ENCODE results near the gene MMP24.

The MMP24 gene

DNA sequence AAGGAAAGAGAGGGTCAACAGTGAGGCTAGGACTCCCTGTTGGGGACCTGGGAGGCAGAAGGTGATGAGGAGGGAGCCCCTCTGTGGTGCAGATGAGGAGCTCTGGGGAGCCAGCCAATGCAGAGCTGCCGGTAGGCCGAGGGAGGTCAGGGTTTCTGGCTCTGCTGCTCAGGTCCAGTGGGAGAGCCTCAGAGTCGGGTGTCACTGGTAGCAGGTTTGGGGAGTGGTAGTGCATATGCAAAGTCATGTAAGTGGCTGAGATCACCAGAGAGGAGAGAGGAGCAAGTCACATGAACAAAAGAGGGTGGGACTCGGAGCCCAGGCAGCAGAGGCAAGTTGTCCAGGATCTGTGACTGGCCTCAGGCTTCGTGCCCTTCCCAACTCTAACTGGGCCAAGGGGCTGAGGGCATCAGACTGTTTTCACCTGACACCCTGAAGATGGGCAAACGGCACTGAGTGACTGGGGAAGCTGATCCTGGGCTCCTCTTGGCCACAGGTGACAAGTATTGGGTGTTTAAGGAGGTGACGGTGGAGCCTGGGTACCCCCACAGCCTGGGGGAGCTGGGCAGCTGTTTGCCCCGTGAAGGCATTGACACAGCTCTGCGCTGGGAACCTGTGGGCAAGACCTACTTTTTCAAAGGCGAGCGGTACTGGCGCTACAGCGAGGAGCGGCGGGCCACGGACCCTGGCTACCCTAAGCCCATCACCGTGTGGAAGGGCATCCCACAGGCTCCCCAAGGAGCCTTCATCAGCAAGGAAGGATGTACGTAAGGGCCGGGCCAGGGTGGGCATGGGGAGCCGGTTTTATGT, 44.8 kb downstream of the MMP24 start:
- Histone ChIP-seq H3K4me1 (ENCODE audit: control insufficient read depth, insufficient read depth, low read length, poor library complexity, severe bottlenecking) (peaks cover 10% of the 10 kb centered on the region), H3K9me3 (ENCODE audit: control insufficient read depth, low read length) (no peaks in the 10 kb centered on the region), H3K36me3 (ENCODE audit: control insufficient read depth, insufficient read depth, low read length) (peaks cover 17% of the 10 kb centered on the region), H3K27ac (ENCODE audit: low read depth, low read length, severe bottlenecking) (no peak overlapping the region), H3K4me3 (ENCODE audit: extremely low read depth, insufficient read depth, low read length, poor library complexity, severe bottlenecking) (no peak overlapping the region)
- WGBS, 2 experiments (ENCODE audit: insufficient coverage in 2 of 2), result 93% methylated on average over 16 to 20 of the region's 20 CpGs

DNA sequence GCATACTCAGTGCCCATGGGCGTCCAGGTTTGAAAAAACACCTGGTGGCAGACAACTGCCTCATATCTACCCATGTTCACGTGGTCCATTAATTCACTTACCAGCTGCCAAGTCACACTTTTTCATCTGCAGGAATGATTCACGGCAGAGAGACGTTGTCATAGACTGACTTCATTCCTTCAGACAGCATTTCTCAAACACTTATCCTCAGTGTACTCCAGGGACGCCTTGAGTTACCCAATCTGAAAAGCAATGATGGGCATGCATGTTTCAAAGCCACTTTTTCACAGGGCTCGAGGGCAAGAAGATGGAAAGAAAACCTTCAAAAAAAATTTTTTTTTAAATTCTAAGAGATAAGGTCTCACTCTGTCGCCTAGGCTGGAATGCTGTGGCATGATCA, 45.4 kb downstream of the MMP24 start:
- H3K27ac ChIP-seq (ENCODE audit: low read depth, low read length, severe bottlenecking), result no peak overlapping the region
- peaks cover 15% of the 10 kb centered on the region for H3K4me1 ChIP-seq (ENCODE audit: control insufficient read depth, insufficient read depth, low read length, poor library complexity, severe bottlenecking)
- no peak overlapping the region for H3K4me3 ChIP-seq (ENCODE audit: extremely low read depth, insufficient read depth, low read length, poor library complexity, severe bottlenecking)
- 88 to 98% methylated on average over 5 to 7 of the region's 7 CpGs for WGBS, 2 experiments (ENCODE audit: insufficient coverage in 2 of 2)
- H3K36me3 ChIP-seq (ENCODE audit: control insufficient read depth, insufficient read depth, low read length), result peaks cover 22% of the 10 kb centered on the region
- H3K9me3 ChIP-seq (ENCODE audit: control insufficient read depth, low read length), result no peaks in the 10 kb centered on the region

DNA sequence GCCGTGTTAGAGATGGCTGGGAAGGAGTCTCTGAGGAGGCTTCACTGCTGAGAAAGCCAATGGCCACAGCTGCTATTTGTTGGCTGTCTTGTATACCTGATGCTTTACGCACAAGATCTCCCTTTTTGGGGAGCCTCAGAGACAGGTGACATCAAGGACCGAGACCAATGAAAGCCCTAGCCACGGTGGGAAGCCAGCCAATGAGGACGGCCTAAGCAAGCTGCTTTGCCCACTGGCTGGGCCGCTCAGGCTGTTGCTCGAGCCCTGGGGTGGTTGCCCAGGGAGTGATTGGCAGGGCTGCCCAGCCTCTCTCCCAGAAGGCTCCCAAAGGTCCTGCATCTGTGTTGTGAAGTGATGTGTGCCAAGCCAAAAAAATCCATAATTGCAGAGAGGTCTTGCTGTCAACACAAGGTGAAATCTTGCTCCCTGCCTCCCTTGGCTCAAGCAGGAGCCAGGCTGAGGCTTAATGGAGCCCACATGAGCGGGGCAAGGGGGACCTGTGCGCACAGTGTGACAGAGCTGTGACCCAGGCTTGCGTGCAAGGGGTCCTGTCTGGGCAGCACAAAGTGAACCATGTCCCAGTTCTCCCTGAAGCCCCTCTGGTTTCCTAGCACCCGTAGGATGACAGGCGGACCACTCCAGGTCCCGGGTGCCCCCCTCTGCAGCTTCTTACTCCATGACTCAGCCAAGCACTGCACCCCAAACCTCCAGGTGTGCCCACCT, 47.1 kb downstream of the MMP24 start:
- no peak overlapping the region for H3K4me3 ChIP-seq (ENCODE audit: extremely low read depth, insufficient read depth, low read length, poor library complexity, severe bottlenecking)
- WGBS, 2 experiments (ENCODE audit: insufficient coverage in 2 of 2), result 89 to 94% methylated on average over 12 to 13 of the region's 13 CpGs
- H3K9me3 ChIP-seq (ENCODE audit: control insufficient read depth, low read length), result no peaks in the 10 kb centered on the region
- H3K27ac ChIP-seq (ENCODE audit: low read depth, low read length, severe bottlenecking), result no peak overlapping the region
- H3K4me1 ChIP-seq (ENCODE audit: control insufficient read depth, insufficient read depth, low read length, poor library complexity, severe bottlenecking), result peaks cover 15% of the 10 kb centered on the region
- peaks cover 23% of the 10 kb centered on the region for H3K36me3 ChIP-seq (ENCODE audit: control insufficient read depth, insufficient read depth, low read length)

DNA sequence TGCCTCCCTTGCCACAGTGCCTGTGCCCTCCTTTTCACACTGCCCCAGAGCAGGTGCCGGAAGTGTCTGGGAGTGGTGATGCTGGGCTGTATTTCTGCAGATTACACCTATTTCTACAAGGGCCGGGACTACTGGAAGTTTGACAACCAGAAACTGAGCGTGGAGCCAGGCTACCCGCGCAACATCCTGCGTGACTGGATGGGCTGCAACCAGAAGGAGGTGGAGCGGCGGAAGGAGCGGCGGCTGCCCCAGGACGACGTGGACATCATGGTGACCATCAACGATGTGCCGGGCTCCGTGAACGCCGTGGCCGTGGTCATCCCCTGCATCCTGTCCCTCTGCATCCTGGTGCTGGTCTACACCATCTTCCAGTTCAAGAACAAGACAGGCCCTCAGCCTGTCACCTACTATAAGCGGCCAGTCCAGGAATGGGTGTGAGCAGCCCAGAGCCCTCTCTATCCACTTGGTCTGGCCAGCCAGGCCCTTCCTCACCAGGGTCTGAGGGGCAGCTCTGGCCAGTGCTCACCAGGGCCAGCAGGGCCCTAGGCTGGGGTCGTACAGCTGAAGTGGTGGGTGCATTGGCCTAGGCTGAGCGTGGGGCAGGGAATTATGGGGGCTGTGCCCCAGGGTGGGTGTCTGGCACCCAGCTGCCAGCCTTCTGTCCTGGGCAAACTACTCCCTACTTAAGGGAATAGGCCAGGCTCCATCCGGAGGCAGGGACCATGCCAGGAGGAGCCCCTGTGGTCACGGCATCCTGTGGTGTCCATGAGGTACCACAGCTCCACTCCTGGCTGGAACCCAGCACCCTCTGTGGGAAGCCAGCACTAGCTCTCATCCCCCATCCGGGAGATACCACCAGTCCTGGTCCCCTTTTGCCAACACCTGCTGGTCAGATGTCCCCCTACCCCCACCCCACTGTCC, 47.9 kb downstream of the MMP24 start:
- 96% methylated on average over 16 to 21 of the region's 24 CpGs for WGBS, 2 experiments (ENCODE audit: insufficient coverage in 2 of 2)

DNA sequence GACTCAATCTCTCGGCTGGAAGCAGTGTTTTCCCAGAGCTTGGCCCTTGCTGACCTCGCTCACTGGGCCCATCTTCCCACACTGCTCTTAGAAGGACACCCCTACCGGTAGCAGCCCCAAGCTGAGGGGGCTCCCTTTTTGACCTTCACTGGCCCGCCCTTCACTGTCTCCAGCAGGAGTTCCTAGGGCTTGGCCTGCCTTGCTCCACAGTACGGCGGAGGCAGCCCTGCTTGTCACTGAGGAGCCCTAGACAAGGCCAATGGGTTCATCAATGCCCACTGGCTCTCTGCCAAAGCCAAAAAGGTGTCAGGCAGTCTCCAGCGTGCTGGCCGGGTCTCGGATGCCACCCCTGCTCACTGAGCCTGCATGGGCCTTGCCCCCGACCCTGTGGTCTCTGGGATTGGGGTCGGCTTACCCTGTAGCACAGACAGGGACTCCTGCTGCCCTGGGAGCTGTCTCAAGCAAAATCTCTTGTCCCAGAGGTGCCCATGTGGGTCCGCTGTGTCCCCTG, 49.3 kb downstream of the MMP24 start:
- WGBS, 2 experiments (ENCODE audit: insufficient coverage in 2 of 2), result 94 to 95% methylated on average over 11 to 12 of the region's 12 CpGs
- Histone ChIP-seq H3K36me3 (ENCODE audit: control insufficient read depth, insufficient read depth, low read length) (peaks cover 45% of the 10 kb centered on the region), H3K27ac (ENCODE audit: low read depth, low read length, severe bottlenecking) (no peak overlapping the region), H3K4me1 (ENCODE audit: control insufficient read depth, insufficient read depth, low read length, poor library complexity, severe bottlenecking) (peaks cover 10% of the 10 kb centered on the region), H3K9me3 (ENCODE audit: control insufficient read depth, low read length) (no peaks in the 10 kb centered on the region), H3K4me3 (ENCODE audit: extremely low read depth, insufficient read depth, low read length, poor library complexity, severe bottlenecking) (no peak overlapping the region)

More for the DNA sequence above, 47.9 kb downstream of the MMP24 start:
- no peak overlapping the region for H3K4me3 ChIP-seq (ENCODE audit: extremely low read depth, insufficient read depth, low read length, poor library complexity, severe bottlenecking)
- H3K36me3 ChIP-seq (ENCODE audit: control insufficient read depth, insufficient read depth, low read length), result peaks cover 31% of the 10 kb centered on the region
- H3K9me3 ChIP-seq (ENCODE audit: control insufficient read depth, low read length), result no peaks in the 10 kb centered on the region
- peaks cover 14% of the 10 kb centered on the region for H3K4me1 ChIP-seq (ENCODE audit: control insufficient read depth, insufficient read depth, low read length, poor library complexity, severe bottlenecking)
- H3K27ac ChIP-seq (ENCODE audit: low read depth, low read length, severe bottlenecking), result no peak overlapping the region

DNA sequence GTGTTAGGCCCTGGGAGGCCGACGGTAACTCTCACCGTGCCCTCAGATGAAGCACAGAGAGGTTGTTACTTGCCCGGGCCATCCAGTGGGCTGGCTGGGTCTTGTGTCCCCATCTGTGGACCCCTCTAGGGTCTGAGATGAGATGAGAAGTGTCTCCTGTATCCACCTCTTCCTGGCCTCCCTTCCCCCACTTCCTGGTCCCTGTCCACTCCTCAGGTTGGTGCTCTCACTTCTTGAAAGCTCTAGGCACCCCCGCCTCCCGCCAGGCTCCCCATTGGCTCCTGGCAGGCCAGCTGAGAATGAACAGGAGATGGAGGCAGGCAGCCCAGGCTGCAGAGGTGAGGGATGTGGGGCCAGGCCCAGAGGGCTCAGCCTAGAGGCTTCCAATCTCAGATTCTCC, 49.9 kb downstream of the MMP24 start:
- no peaks in the 10 kb centered on the region for H3K9me3 ChIP-seq (ENCODE audit: control insufficient read depth, low read length)
- H3K36me3 ChIP-seq (ENCODE audit: control insufficient read depth, insufficient read depth, low read length), result peaks cover 50% of the 10 kb centered on the region
- H3K27ac ChIP-seq (ENCODE audit: low read depth, low read length, severe bottlenecking), result no peak overlapping the region
- H3K4me3 ChIP-seq (ENCODE audit: extremely low read depth, insufficient read depth, low read length, poor library complexity, severe bottlenecking), result peak overlapping the region; percentile 64
- peaks cover 10% of the 10 kb centered on the region for H3K4me1 ChIP-seq (ENCODE audit: control insufficient read depth, insufficient read depth, low read length, poor library complexity, severe bottlenecking)
- 83 to 93% methylated on average over 5 to 6 of the region's 6 CpGs for WGBS, 2 experiments (ENCODE audit: insufficient coverage in 2 of 2)

DNA sequence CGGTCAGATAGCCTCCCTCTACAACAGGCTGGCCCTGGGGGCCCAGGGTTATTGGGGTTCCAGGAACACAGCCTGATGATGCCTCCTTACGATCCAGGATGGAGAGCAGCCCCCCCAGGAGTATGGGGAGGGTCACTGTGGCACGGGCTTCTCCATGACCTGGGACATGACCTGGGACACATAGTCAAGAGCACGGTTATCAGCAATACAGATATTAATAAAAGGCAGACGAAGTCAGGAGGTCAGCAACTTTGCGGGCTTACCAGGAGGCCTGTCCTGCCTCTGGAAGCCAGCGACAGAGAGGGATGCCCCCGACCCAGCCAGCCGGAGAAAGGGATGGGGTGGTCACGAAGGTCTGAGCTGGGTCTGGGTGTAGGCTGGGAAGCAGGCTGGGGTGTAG, 50.6 kb downstream of the MMP24 start:
- peak overlapping the region; percentile 88 for H3K27ac ChIP-seq (ENCODE audit: low read depth, low read length, severe bottlenecking)
- H3K36me3 ChIP-seq (ENCODE audit: control insufficient read depth, insufficient read depth, low read length), result peaks cover 56% of the 10 kb centered on the region
- H3K4me1 ChIP-seq (ENCODE audit: control insufficient read depth, insufficient read depth, low read length, poor library complexity, severe bottlenecking), result peaks cover 10% of the 10 kb centered on the region
- peak overlapping the region; percentile 64 for H3K4me3 ChIP-seq (ENCODE audit: extremely low read depth, insufficient read depth, low read length, poor library complexity, severe bottlenecking)
- 22 to 29% methylated on average over 7 to 10 of the region's 10 CpGs for WGBS, 2 experiments (ENCODE audit: insufficient coverage in 2 of 2)
- no peaks in the 10 kb centered on the region for H3K9me3 ChIP-seq (ENCODE audit: control insufficient read depth, low read length)

DNA sequence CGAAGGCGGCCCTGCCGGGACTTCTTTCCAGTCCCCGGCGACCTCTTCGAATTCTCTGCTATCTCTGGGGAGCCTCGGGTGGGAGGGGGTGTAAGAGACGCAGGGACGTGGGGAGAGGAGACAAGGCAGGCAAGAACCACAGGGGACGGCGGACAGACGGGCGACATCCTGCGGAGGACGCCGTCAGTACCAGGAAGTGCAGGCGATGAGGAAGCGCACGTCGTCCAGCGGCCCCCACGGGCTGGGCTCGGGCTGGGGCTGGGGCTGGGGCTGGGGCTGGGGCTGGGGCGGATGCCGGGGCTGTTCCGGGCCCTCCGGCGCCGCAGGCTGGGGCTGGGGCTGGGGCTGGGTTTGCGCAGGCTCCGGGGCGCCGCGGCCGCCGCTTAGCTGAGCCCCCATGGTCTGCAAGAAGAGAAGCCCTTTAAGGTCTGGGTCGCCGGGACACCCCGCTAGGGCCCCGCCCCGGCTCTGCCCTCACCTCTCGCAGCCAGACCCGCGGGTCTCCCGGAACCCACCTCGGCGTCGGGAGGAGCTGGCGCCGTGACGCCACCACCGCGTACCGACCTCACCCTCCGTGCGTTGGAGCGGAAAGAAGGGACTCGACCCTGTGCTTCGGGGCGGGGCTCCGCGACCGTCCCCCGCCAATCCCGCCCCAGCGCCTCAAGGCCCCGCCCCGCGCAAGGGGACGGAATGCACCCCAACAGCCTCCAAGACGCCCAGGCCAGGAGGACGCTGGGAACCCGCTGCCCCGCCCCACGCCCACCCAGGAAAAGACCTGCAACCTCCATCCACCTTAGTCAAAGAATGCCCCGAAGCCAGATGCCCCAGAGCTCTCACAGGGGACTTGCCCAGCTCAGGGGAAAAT, 51.3 kb downstream of the MMP24 start, which contains the start of gene MMP24OS:
TSS of gene MMP24OS (minus strand) at position 592 of the 865 bp plus-strand sequence. CDS start at position 399, 193 bp downstream.
- H3K27ac ChIP-seq (ENCODE audit: low read depth, low read length, severe bottlenecking), result peak within 1 kb of the TSS; percentile 88
- WGBS, 2 experiments (ENCODE audit: insufficient coverage in 2 of 2), result 0 to 1% methylated on average over 49 to 60 of the region's 76 CpGs
- H3K4me3 ChIP-seq (ENCODE audit: extremely low read depth, insufficient read depth, low read length, poor library complexity, severe bottlenecking), result peak within 1 kb of the TSS; percentile 64
- H3K4me1 ChIP-seq (ENCODE audit: control insufficient read depth, insufficient read depth, low read length, poor library complexity, severe bottlenecking), result peaks cover 10% of the 10 kb centered on the region
- peaks cover 63% of the 10 kb centered on the region for H3K36me3 ChIP-seq (ENCODE audit: control insufficient read depth, insufficient read depth, low read length)
- H3K9me3 ChIP-seq (ENCODE audit: control insufficient read depth, low read length), result no peaks in the 10 kb centered on the region

DNA sequence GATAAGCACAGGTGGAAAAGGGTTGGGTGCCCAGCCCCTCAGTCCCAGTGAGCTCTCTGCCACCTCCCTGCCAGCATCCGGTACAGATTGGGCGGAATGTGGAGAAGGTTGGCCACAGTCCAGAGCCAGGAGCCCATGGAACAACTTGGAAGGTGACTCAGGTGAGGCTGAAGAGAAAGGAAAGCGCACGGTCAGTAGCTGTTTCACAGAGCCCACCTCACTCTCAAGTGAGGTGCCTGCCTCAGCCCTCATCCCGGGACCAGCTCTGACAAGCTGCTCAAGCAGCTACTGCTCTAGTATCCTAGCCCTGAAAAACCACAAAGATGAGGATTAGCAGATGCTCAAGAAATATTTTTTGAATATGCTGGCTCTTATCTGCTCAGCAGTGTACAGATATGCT, 52.5 kb downstream of the MMP24 start:
- no peak overlapping the region for H3K27ac ChIP-seq (ENCODE audit: low read depth, low read length, severe bottlenecking)
- no peak overlapping the region for H3K4me3 ChIP-seq (ENCODE audit: extremely low read depth, insufficient read depth, low read length, poor library complexity, severe bottlenecking)
- WGBS, 2 experiments (ENCODE audit: insufficient coverage in 2 of 2), result 88 to 97% methylated on average over 4 to 5 of the region's 5 CpGs
- peaks cover 67% of the 10 kb centered on the region for H3K36me3 ChIP-seq (ENCODE audit: control insufficient read depth, insufficient read depth, low read length)
- H3K4me1 ChIP-seq (ENCODE audit: control insufficient read depth, insufficient read depth, low read length, poor library complexity, severe bottlenecking), result peaks cover 18% of the 10 kb centered on the region
- no peaks in the 10 kb centered on the region for H3K9me3 ChIP-seq (ENCODE audit: control insufficient read depth, low read length)
